GM06990 (cell line): ENCODE results near the gene TRIM38.
"Not testable (repeated sequence)": the region's sequence is repeated elsewhere in the genome, so short reads cannot be mapped to it uniquely, and the experiment has no call there.

Experiments used
- DNase-seq: peaks from one replicate; pipeline ENCODE4 v3.0.0-alpha.2; 2011; ENCODE audit not compliant: insufficient read length; ENCODE audit errors: extremely low read depth
- H3K27me3 ChIP-seq: replicated peaks from 2 replicates; pipeline ENCODE4 v1.6.0; 2011; ENCODE audit warnings: low read length; ENCODE audit not compliant: control insufficient read depth, insufficient read depth
- H3K36me3 ChIP-seq: 2 replicates; pipeline ENCODE4 v1.5.1; 2011; ENCODE audit warnings: low read length; ENCODE audit not compliant: control insufficient read depth, insufficient read depth
- H3K4me3 ChIP-seq: replicated peaks from 2 replicates; pipeline ENCODE4 v1.5.1; 2011; ENCODE audit warnings: low read depth, mild to moderate bottlenecking, control low read depth, low read length
- CTCF ChIP-seq: IDR thresholded peaks from 2 replicates; pipeline ENCODE4 v1.5.1; 2011; ENCODE audit warnings: low read length, control low read depth, mild to moderate bottlenecking, inconsistent platforms; ENCODE audit not compliant: insufficient read depth, poor library complexity, severe bottlenecking

TRIM38 gene

DNA sequence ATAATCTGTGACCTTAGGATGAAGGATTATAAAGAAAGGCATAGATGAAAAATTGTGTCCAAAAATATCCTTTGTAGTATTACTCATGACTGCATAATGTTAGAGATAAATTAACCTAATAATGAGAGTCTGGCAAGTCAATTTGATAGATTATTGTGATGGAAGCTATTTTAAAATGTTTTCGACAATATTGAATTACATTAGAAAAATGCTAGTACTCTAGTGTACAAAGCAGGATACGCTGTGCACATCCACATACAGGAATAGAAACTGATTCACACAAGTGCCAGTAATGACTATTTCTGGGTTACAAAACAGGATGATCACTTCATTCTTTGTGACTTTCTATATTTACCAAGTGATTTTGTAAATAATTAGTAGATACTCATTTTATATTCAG lies 35.4 kb upstream of the TRIM38 start:
- no peak overlapping the region for H3K4me3 ChIP-seq
- H3K36me3 ChIP-seq: no peaks in the 10 kb centered on the region
- TF ChIP-seq CTCF: no peak
- no peak for DNase-seq
- no peaks in the 10 kb centered on the region; the same call in 1 of the 2 replicates for H3K27me3 ChIP-seq

DNA sequence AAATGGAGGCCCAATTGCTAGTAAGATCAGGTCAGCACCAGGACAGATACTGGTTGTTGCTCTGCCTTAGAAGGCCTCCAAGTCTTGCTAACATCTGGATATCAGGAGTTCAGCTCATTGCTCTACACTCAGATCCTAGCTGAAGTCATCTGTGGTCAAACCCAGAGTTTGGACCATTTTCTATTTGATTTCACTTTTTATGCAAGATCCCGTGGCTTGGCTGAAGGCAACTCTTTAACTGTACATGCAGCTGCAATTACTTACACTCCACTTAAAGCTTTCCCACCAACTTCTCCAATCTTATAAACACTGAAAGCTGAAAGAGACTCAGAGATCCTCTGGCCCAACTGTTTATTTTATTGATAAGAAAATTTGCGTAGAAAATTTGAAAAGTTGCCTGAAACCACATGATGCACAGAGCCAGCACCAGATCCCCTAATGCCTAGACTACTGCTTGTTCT lies 34.8 kb upstream of the TRIM38 start:
- DNase-seq: no peak
- TF ChIP-seq CTCF: no peak
- H3K4me3 ChIP-seq: no peak overlapping the region

GRCh38 chr6:25928562-25929324 lies 33.9 kb upstream of the TRIM38 start:
- no peaks in the 10 kb centered on the region for H3K36me3 ChIP-seq
- no peak overlapping the region for H3K4me3 ChIP-seq
- no peak for TF ChIP-seq CTCF
- no peaks in the 10 kb centered on the region; the same call in 1 of the 2 replicates for H3K27me3 ChIP-seq
- no peak for DNase-seq

More for the DNA sequence above, 34.8 kb upstream of the TRIM38 start:
- no peaks in the 10 kb centered on the region; the same call in 1 of the 2 replicates for H3K27me3 ChIP-seq
- no peaks in the 10 kb centered on the region for H3K36me3 ChIP-seq

- H3K4me3 ChIP-seq, DNase-seq, H3K27me3 ChIP-seq, H3K36me3 ChIP-seq: not testable (repeated sequence)
Observed at GRCh38 chr6:25929785-25930184, 32.8 kb upstream of the TRIM38 start.

DNA sequence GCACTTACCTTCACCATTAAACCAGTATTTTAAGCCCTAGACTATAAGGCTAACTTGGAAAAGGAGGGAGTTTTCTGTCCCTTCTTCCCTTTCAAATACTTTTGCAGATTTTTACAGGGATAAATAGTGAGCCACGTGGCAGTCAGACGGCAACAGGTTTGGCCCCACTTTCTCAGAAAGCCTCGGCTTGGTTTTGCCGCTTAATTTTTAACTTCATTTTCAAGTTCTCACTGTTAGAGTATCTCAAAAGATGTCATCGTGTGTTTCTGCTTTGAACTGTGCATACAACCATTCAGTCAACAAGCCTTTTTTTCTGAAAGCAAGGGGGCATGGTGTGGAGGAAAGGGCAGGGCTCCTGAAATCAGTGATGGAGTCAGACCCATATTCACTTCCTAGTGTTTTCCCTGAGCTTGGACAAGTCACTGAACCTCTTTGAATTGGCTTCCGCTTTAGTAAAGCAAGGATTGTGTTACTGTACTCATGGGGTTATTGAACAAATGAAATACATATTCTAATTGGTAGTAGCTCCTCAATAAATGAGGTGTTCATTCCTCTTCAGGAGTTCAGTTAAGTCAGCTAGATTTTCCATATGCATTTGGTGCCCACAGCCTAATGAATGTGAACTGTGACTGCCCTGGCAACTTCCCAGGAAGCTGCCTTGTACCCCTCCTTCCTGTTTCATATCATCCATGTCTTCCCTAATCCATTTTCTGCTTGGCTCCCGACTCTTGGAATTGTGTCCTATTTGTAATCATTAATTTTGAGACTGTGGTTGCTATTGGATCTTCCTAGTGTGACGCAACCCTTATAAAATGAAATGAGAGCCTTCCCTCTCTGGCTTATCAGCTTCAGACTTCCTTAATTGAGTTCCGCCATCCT lies 31.8 kb upstream of the TRIM38 start, which contains the start of gene SLC17A2:
SLC17A2 (minus strand) TSS at position 160 of the 879 bp plus-strand sequence. CDS start 4,895 bp downstream, outside the sequence.
- Histone ChIP-seq H3K4me3 (no peak within 1 kb of the TSS), H3K36me3 (no peaks in the 10 kb centered on the region), H3K27me3 (no peaks in the 10 kb centered on the region; the same call in 1 of the 2 replicates)
- DNase-seq: no peak
- TF ChIP-seq CTCF: no peak

DNA sequence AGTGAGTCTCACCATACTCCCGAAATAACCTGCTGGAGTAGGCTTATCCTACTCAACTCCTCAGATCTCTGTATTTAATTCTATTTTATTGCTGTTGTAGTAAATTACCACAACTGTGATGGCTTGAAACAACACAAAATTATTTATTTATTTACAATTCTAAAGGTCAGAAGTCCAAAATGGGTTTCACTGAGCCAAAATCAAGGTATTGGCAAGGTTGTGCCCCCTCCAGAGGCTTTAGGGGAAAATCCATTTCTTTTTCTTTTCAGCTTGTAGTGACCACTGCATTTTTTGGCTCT lies 31.2 kb upstream of the TRIM38 start:
- Histone ChIP-seq H3K27me3 (no peaks in the 10 kb centered on the region), H3K36me3 (no peaks in the 10 kb centered on the region), H3K4me3 (no peak overlapping the region)
- no peak for TF ChIP-seq CTCF
- DNase-seq: no peak
